ENCODE data around the gene SCARB2. TPM values are rescaled to one million over a fixed set of nuclear protein-coding genes. Genes with fewer than 3 reads are reported as not detected.
A peak's percentile ranks its signal among the peaks of the same experiment; 100 is the strongest.

The SCARB2 gene
- polyA plus RNA-seq, 6 donors from 2014 or later, result 8.7 to 17.2 (median 15.6) TPM

GRCh38 chr4:76205476-76205875 is 8.1 kb downstream of the SCARB2 start:
- DNase-seq, result no peak
- H3K36me3 Mint-ChIP-seq, result no peaks in the 10 kb centered on the region
- H3K4me1 Mint-ChIP-seq, result peaks cover 30 to 36% (median 31%) of the 10 kb centered on the region in 3 donors
- H3K27ac Mint-ChIP-seq, result peak overlapping the region in 1 of 6 donors; percentile 47
- no peak for ATAC-seq (ENCODE audit: low read depth in 2 of 2)
- H3K4me3 Mint-ChIP-seq, result no peak overlapping the region
- H3K9me3 Mint-ChIP-seq, result no peaks in the 10 kb centered on the region
- H3K27me3 Mint-ChIP-seq, result no peaks in the 10 kb centered on the region

- H3K27me3 Mint-ChIP-seq, result no peaks in the 10 kb centered on the region
- ATAC-seq (ENCODE audit: low read depth in 2 of 2), result no peak
- no peak overlapping the region for H3K4me3 Mint-ChIP-seq
- H3K27ac Mint-ChIP-seq, result no peak overlapping the region
- H3K4me1 Mint-ChIP-seq, result peaks cover 29 to 35% (median 29%) of the 10 kb centered on the region in 3 donors
- DNase-seq, result no peak
- H3K9me3 Mint-ChIP-seq, result no peaks in the 10 kb centered on the region
- H3K36me3 Mint-ChIP-seq, result no peaks in the 10 kb centered on the region
Measured at GRCh38 chr4:76204936-76205335, 8.7 kb downstream of the SCARB2 start.

- Mint-ChIP-seq H3K36me3 (no peaks in the 10 kb centered on the region), H3K4me1 (peaks cover 30 to 40% (median 31%) of the 10 kb centered on the region in 3 donors), H3K4me3 (no peak overlapping the region), H3K27me3 (no peaks in the 10 kb centered on the region), H3K9me3 (no peaks in the 10 kb centered on the region), H3K27ac (no peak overlapping the region)
- DNase-seq (no peak), ATAC-seq (ENCODE audit: low read depth in 2 of 2) (no peak)
Measured at GRCh38 chr4:76203541-76203940, 10.1 kb downstream of the SCARB2 start.

- ATAC-seq (ENCODE audit: low read depth in 2 of 2) (no peak), DNase-seq (no peak)
- Mint-ChIP-seq H3K36me3 (no peaks in the 10 kb centered on the region), H3K4me1 (peaks cover 43 to 53% (median 47%) of the 10 kb centered on the region in 3 donors), H3K9me3 (no peaks in the 10 kb centered on the region), H3K4me3 (no peak overlapping the region), H3K27ac (peak overlapping the region in 2 of 6 donors; percentile 17 to 57), H3K27me3 (no peaks in the 10 kb centered on the region)
Measured at GRCh38 chr4:76201276-76201675, 12.3 kb downstream of the SCARB2 start.

GRCh38 chr4:76200771-76201231 is 12.8 kb downstream of the SCARB2 start:
- ATAC-seq (ENCODE audit: low read depth in 2 of 2) (no peak), DNase-seq (no peak)
- H3K27ac Mint-ChIP-seq, result peak overlapping the region; percentile 1 to 64 (median 30)
- H3K9me3 Mint-ChIP-seq, result no peaks in the 10 kb centered on the region
- H3K36me3 Mint-ChIP-seq, result no peaks in the 10 kb centered on the region
- H3K27me3 Mint-ChIP-seq, result no peaks in the 10 kb centered on the region
- peaks cover 42 to 52% (median 51%) of the 10 kb centered on the region in 3 donors for H3K4me1 Mint-ChIP-seq
- peak overlapping the region in 3 of 8 donors; percentile 11 to 27 (median 21) for H3K4me3 Mint-ChIP-seq

- ATAC-seq (ENCODE audit: low read depth in 2 of 2) (peak; percentile 97), DNase-seq (peak; percentile 66)
- Mint-ChIP-seq H3K9me3 (no peaks in the 10 kb centered on the region), H3K36me3 (peaks cover 1 to 4% of the 10 kb centered on the region in 2 donors), H3K4me3 (peak overlapping the region; percentile 26 to 87 (median 82)), H3K4me1 (peaks cover 42 to 57% (median 48%) of the 10 kb centered on the region in 3 donors), H3K27me3 (no peaks in the 10 kb centered on the region), H3K27ac (peak overlapping the region; percentile 77 to 95 (median 88))
Measured at GRCh38 chr4:76199664-76200211, 13.9 kb downstream of the SCARB2 start.

GRCh38 chr4:76198411-76199237 is 15.0 kb downstream of the SCARB2 start:
- H3K27me3 Mint-ChIP-seq, result no peaks in the 10 kb centered on the region
- peaks cover 12 to 15% of the 10 kb centered on the region in 2 donors for H3K36me3 Mint-ChIP-seq
- ATAC-seq (ENCODE audit: low read depth in 2 of 2) (peak; percentile 16 to 24), DNase-seq (peak; percentile 31)
- no peaks in the 10 kb centered on the region for H3K9me3 Mint-ChIP-seq
- peaks cover 38 to 57% (median 48%) of the 10 kb centered on the region in 3 donors for H3K4me1 Mint-ChIP-seq
- peak overlapping the region; percentile 61 to 93 (median 86) for H3K27ac Mint-ChIP-seq
- peak overlapping the region in 6 of 8 donors; percentile 0 to 84 (median 54) for H3K4me3 Mint-ChIP-seq

GRCh38 chr4:76197971-76198410 is 15.6 kb downstream of the SCARB2 start:
- no peak for DNase-seq
- peak overlapping the region in 5 of 8 donors; percentile 32 to 84 (median 52) for H3K4me3 Mint-ChIP-seq
- no peaks in the 10 kb centered on the region for H3K27me3 Mint-ChIP-seq
- peaks cover 38 to 57% (median 48%) of the 10 kb centered on the region in 3 donors for H3K4me1 Mint-ChIP-seq
- H3K27ac Mint-ChIP-seq, result peak overlapping the region; percentile 21 to 93 (median 86)
- peaks cover 17 to 21% of the 10 kb centered on the region in 2 donors for H3K36me3 Mint-ChIP-seq
- H3K9me3 Mint-ChIP-seq, result no peaks in the 10 kb centered on the region
- peak in 1 of 2 donors; percentile 14 for ATAC-seq (ENCODE audit: low read depth in 2 of 2)

- peak overlapping the region; percentile 7 to 93 (median 74) for H3K27ac Mint-ChIP-seq
- peaks cover 24 to 30% of the 10 kb centered on the region in 2 donors for H3K36me3 Mint-ChIP-seq
- peak overlapping the region in 4 of 8 donors; percentile 5 to 67 (median 42) for H3K4me3 Mint-ChIP-seq
- DNase-seq (no peak), ATAC-seq (ENCODE audit: low read depth in 2 of 2) (no peak)
- H3K27me3 Mint-ChIP-seq, result no peaks in the 10 kb centered on the region
- peaks cover 38 to 58% (median 48%) of the 10 kb centered on the region in 3 donors for H3K4me1 Mint-ChIP-seq
- peaks cover 0 to 7% (median 0%) of the 10 kb centered on the region in 7 donors for H3K9me3 Mint-ChIP-seq
Measured at GRCh38 chr4:76197031-76197743, 16.4 kb downstream of the SCARB2 start.

- H3K9me3 Mint-ChIP-seq, result peaks cover 0 to 11% (median 0%) of the 10 kb centered on the region in 7 donors
- peak overlapping the region in 4 of 6 donors; percentile 7 to 80 (median 42) for H3K27ac Mint-ChIP-seq
- H3K4me3 Mint-ChIP-seq, result peak overlapping the region in 3 of 8 donors; percentile 51 to 65 (median 60)
- H3K4me1 Mint-ChIP-seq, result peaks cover 38 to 58% (median 48%) of the 10 kb centered on the region in 3 donors
- H3K36me3 Mint-ChIP-seq, result peaks cover 28 to 38% of the 10 kb centered on the region in 2 donors
- no peaks in the 10 kb centered on the region for H3K27me3 Mint-ChIP-seq
- DNase-seq, result no peak
- ATAC-seq (ENCODE audit: low read depth in 2 of 2), result no peak
Measured at GRCh38 chr4:76196376-76196775, 17.2 kb downstream of the SCARB2 start.

- peaks cover 28 to 41% of the 10 kb centered on the region in 2 donors for H3K36me3 Mint-ChIP-seq
- no peak for DNase-seq
- peaks cover 0 to 11% (median 0%) of the 10 kb centered on the region in 7 donors for H3K9me3 Mint-ChIP-seq
- H3K27me3 Mint-ChIP-seq, result no peaks in the 10 kb centered on the region
- ATAC-seq (ENCODE audit: low read depth in 2 of 2), result no peak
- H3K4me1 Mint-ChIP-seq, result peaks cover 31 to 50% (median 39%) of the 10 kb centered on the region in 3 donors
- no peak overlapping the region for H3K27ac Mint-ChIP-seq
- peak overlapping the region in 1 of 8 donors; percentile 29 for H3K4me3 Mint-ChIP-seq
Measured at GRCh38 chr4:76195326-76195725, 18.3 kb downstream of the SCARB2 start.

- ATAC-seq (ENCODE audit: low read depth in 2 of 2), result no peak
- Mint-ChIP-seq H3K9me3 (peaks cover 0 to 11% (median 0%) of the 10 kb centered on the region in 7 donors), H3K36me3 (peaks cover 28 to 41% of the 10 kb centered on the region in 2 donors), H3K27ac (peak overlapping the region in 3 of 6 donors; percentile 16 to 64 (median 35)), H3K4me3 (no peak overlapping the region), H3K27me3 (no peaks in the 10 kb centered on the region), H3K4me1 (peaks cover 24 to 40% (median 30%) of the 10 kb centered on the region in 3 donors)
- DNase-seq, result no peak
Measured at GRCh38 chr4:76194325-76194724, 19.3 kb downstream of the SCARB2 start.

- Mint-ChIP-seq H3K27me3 (no peaks in the 10 kb centered on the region), H3K9me3 (peaks cover 0 to 11% (median 0%) of the 10 kb centered on the region in 7 donors), H3K4me1 (peaks cover 10 to 21% (median 12%) of the 10 kb centered on the region in 3 donors), H3K27ac (peak overlapping the region in 1 of 6 donors; percentile 15), H3K4me3 (no peak overlapping the region), H3K36me3 (peaks cover 28 to 41% of the 10 kb centered on the region in 2 donors)
- ATAC-seq (ENCODE audit: low read depth in 2 of 2), result no peak
- no peak for DNase-seq
Measured at GRCh38 chr4:76192236-76192635, 21.4 kb downstream of the SCARB2 start.

Measured in naive B cell (primary cell).